Lung (tissue), 12 donors: ENCODE results near the gene SLC35E4. TPM values are rescaled to one million over a fixed set of nuclear protein-coding genes. Genes with fewer than 3 reads are reported as not detected.

Experiments used
- ATAC-seq: fragments of 200-7000 bp; cut with Tn5 transposase; one replicate; pipeline ENCODE4 v1.9.1; 2020; ENCODE audit warnings: moderate number of reproducible peaks; ENCODE audit not compliant: insufficient read depth, low FRiP score
- DNase-seq, 3 donors: peaks; one replicate each; pipeline ENCODE4 v3.0.0-alpha.2; 2013 to 2017
- H3K27ac ChIP-seq, 2 donors: one replicate each; pipeline ENCODE4 v1.5.1; 2013; ENCODE audit warnings: mild to moderate bottlenecking in 2 of 2, moderate library complexity in 2 of 2, control low read depth in 1 of 2, inconsistent platforms in 1 of 2, low read depth in 1 of 2, low read length in 1 of 2
- H3K27me3 ChIP-seq, 3 donors: one replicate each; pipeline ENCODE4 v1.5.1; 2013; ENCODE audit warnings: low read length in 2 of 3; ENCODE audit not compliant: control insufficient read depth in 3 of 3, insufficient read depth in 3 of 3
- H3K36me3 ChIP-seq, 4 donors: one replicate each; pipeline ENCODE4 v1.5.1; 2013; ENCODE audit warnings: low read length in 4 of 4, mild to moderate bottlenecking in 1 of 4, moderate library complexity in 1 of 4; ENCODE audit not compliant: control insufficient read depth in 4 of 4, insufficient read depth in 4 of 4
- H3K4me1 ChIP-seq, 5 donors: one replicate each; pipeline ENCODE4 v1.5.1; 2013; ENCODE audit warnings: low read length in 5 of 5, mild to moderate bottlenecking in 2 of 5, moderate library complexity in 1 of 5; ENCODE audit not compliant: control insufficient read depth in 5 of 5, insufficient read depth in 5 of 5
- H3K4me3 ChIP-seq: one replicate; pipeline ENCODE4 v1.5.1; 2013; ENCODE audit warnings: mild to moderate bottlenecking, control low read depth, moderate library complexity
- H3K9ac ChIP-seq, 2 donors: one replicate each; pipeline ENCODE4 v1.5.1; 2013; ENCODE audit warnings: low read length in 2 of 2, control low read depth in 1 of 2; ENCODE audit not compliant: insufficient read depth in 1 of 2
- H3K9me3 ChIP-seq, 4 donors: one replicate each; pipeline ENCODE4 v1.5.1; 2013; ENCODE audit warnings: low read length in 3 of 4, mild to moderate bottlenecking in 1 of 4, moderate library complexity in 1 of 4; ENCODE audit not compliant: control insufficient read depth in 4 of 4, insufficient read depth in 3 of 4
- WGBS, 2 donors: extraction: QIAGEN DNeasy Blood & Tissue Kit; methylation state at CpG; one replicate each; pipeline ENCODE4 v1.1.7; 2013; 5-methylcytosine and 5-hydroxymethylcytosine counted together
- polyA plus RNA-seq, 2 donors: library from polyadenylated mRNA; stranded (reverse); fragments of 200-250 nt; gene quantifications; one replicate each; pipeline ENCODE4 v1.2.1, GENCODE V29; 2013
- total RNA-seq, 2 donors: library from RNA; depleted of rRNA in 1 of 2; stranded (reverse); fragments of >200 nt in 1 of 2; gene quantifications; one replicate each; pipeline ENCODE4 v1.2.1, GENCODE V29; 2014 to 2021
- TF ChIP-seq, protein P1 (sequence below): IDR thresholded peaks from 2 replicates; pipeline ENCODE4 v1.5.1; 2012; ENCODE audit warnings: mild to moderate bottlenecking; ENCODE audit errors: control extremely low read depth, extremely low read depth
- donor health status: control.
- donor health status: control.
- donor health status: Bipolar disorder and iron deficiency.
- donor health status: healthy.
- donor health status: DM: yes; HTN: yes; CAD: no.

Gene SLC35E4
- total and polyA plus RNA-seq, 4 donors = 1.6 to 4.8 (median 3.2) TPM

DNA sequence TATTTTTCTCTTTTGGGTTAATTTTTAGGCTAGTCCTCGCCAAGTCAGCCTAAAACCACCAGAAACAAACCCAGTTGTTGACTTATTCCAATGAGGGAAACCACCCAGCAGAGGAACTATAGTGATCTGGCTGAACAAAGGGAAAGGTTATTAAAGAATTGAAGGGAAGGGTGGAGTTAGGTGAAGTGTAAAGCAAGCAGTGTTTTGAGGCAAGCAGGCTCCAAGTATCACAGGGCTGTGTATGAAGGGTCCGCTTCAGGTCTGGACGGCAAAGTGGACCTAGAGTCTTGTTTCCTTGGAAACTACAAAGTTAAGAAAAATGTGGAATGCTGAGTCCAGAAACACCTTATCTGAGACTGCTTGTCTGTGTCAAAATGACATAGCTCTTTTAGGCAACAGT, 31.8 kb upstream of the SLC35E4 start:
- 70 to 78% methylated on average over 3 of the region's 3 CpGs for WGBS, 2 donors
- H3K27ac ChIP-seq = no peak overlapping the region
- no peaks in the 10 kb centered on the region for H3K9me3 ChIP-seq
- DNase-seq = peak in 2 of 3 donors; percentile 34 to 51
- peaks cover 2 to 17% (median 8%) of the 10 kb centered on the region in 5 donors for H3K4me1 ChIP-seq
- no peaks in the 10 kb centered on the region for H3K36me3 ChIP-seq
- no peak for ATAC-seq
- H3K4me3 ChIP-seq = no peak overlapping the region
- TF ChIP-seq, protein P1, sequence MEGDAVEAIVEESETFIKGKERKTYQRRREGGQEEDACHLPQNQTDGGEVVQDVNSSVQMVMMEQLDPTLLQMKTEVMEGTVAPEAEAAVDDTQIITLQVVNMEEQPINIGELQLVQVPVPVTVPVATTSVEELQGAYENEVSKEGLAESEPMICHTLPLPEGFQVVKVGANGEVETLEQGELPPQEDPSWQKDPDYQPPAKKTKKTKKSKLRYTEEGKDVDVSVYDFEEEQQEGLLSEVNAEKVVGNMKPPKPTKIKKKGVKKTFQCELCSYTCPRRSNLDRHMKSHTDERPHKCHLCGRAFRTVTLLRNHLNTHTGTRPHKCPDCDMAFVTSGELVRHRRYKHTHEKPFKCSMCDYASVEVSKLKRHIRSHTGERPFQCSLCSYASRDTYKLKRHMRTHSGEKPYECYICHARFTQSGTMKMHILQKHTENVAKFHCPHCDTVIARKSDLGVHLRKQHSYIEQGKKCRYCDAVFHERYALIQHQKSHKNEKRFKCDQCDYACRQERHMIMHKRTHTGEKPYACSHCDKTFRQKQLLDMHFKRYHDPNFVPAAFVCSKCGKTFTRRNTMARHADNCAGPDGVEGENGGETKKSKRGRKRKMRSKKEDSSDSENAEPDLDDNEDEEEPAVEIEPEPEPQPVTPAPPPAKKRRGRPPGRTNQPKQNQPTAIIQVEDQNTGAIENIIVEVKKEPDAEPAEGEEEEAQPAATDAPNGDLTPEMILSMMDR = no peak
- H3K27me3 ChIP-seq = no peaks in the 10 kb centered on the region
- H3K9ac ChIP-seq = no peak overlapping the region

DNA sequence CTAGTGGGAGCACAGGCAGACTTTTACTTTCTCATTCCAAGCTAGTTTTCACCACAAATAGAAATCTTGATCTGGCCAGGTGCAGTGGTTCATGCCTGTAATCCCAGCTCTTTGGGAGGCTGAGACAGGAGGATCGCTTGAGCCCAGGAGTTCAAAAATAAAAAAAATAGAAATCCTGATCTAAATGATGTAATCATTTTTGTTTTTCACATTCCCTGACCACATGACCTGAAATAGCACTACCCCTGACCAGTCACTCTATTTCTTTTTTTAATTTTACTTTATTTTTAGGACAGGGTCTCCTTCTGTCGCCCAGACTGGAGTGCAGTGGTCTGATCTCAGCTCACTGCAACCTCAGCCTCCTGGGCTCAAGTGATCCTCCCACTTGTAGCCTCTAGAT, 30.9 kb upstream of the SLC35E4 start:
- H3K9me3 ChIP-seq = no peaks in the 10 kb centered on the region

DNA sequence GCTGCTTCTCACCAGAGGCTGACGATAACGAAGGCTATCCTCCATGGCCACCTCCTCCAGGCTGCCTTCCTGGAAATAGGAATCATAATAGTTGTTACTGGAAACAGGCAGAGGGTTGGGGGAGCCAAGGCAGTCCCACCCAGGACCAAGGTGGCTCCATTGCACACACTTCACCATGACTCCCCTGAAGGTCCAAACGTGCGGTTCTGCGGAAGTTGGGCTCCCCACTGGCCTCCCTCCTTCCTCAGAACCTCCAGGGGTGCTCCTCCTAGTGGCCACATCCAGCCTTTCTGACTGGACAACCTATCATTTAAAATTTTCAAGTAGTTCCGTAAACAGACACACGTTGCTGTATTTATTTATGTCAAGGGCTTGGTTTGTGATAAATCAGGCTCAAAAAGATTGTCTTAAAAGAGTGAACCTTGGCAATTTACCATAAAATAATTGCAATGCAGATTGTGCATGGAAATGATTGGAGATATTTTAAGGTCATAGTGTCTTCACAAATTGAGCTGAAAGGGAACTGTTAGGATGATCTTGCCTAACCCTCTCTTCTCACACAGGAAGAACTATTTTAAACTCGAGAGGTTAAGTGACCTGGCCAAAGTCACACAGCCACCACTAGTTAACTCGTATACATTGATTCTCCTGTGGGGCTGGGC, 30.0 kb upstream of the SLC35E4 start:
- Histone ChIP-seq H3K4me3 (no peak overlapping the region), H3K4me1 (peaks cover 3 to 17% (median 8%) of the 10 kb centered on the region in 5 donors)

More for the DNA sequence above, 30.9 kb upstream of the SLC35E4 start:
- Histone ChIP-seq H3K4me3 (no peak overlapping the region), H3K27ac (no peak overlapping the region), H3K36me3 (no peaks in the 10 kb centered on the region), H3K4me1 (peaks cover 3 to 17% (median 8%) of the 10 kb centered on the region in 5 donors), H3K9ac (no peak overlapping the region), H3K27me3 (no peaks in the 10 kb centered on the region)
- 92 to 96% methylated on average over 2 of the region's 2 CpGs for WGBS, 2 donors
- ATAC-seq (no peak), DNase-seq (no peak)
- TF ChIP-seq, protein P1 = no peak

More for the DNA sequence above, 30.0 kb upstream of the SLC35E4 start:
- H3K9ac ChIP-seq = peak overlapping the region in 1 of 2 donors; percentile 76
- ATAC-seq (no peak), DNase-seq (peak; percentile 35 to 56 (median 38))
- no peaks in the 10 kb centered on the region for H3K36me3 ChIP-seq
- TF ChIP-seq, protein P1 = peak; percentile 39
- WGBS, 2 donors = 23 to 28% methylated on average over 9 of the region's 9 CpGs
- no peak overlapping the region for H3K27ac ChIP-seq
- no peaks in the 10 kb centered on the region for H3K27me3 ChIP-seq
- no peaks in the 10 kb centered on the region for H3K9me3 ChIP-seq
